Body of pancreas (tissue), 4 donors: ENCODE results near the gene KRT36. TPM values are rescaled to one million over a fixed set of nuclear protein-coding genes. Genes with fewer than 3 reads are reported as not detected.
A peak's percentile ranks its signal among the peaks of the same experiment; 100 is the strongest.

Source experiments
- ATAC-seq: fragments of 150-250 bp; one replicate; pipeline ENCODE4 v1.9.1; 2016
- DNase-seq, 4 donors: peaks; one replicate each; pipeline ENCODE4 v3.0.0-alpha.2; 2019
- H3K27ac ChIP-seq, 4 donors: fragments of 200-600 bp; sonication (generic); 1 replicate in 3 of 4; 2 replicates in 1 of 4; pipeline versions ENCODE4 v1.5.1 to v1.6.1; 2016 to 2019; ENCODE audit warnings: mild to moderate bottlenecking in 1 of 4, mixed read lengths in 1 of 4, moderate library complexity in 1 of 4
- H3K27me3 ChIP-seq, 2 donors: fragments of 200-600 bp; sonication (generic); one replicate each; pipeline ENCODE4 v1.6.0; 2016; ENCODE audit warnings: mild to moderate bottlenecking in 1 of 2
- H3K36me3 ChIP-seq, 2 donors: fragments of 200-600 bp; sonication (generic); replicated peaks in 1 of 2; 2 replicates each; pipeline ENCODE4 v1.5.1; 2016; ENCODE audit warnings: low read depth in 2 of 2; ENCODE audit not compliant: insufficient read depth in 1 of 2
- H3K4me1 ChIP-seq: fragments of 200-600 bp; sonication (generic); one replicate; pipeline ENCODE4 v1.6.0; 2016
- H3K4me3 ChIP-seq, 2 donors: fragments of 200-600 bp; sonication (generic); 1 replicate in 1 of 2; 2 replicates in 1 of 2; pipeline ENCODE4 v1.5.1; 2016 to 2019
- H3K9me3 ChIP-seq, 3 donors: fragments of 200-600 bp; sonication (generic); 1 replicate in 2 of 3; 2 replicates in 1 of 3; pipeline ENCODE4 v1.5.1; 2016
- POLR2A ChIP-seq, 3 donors: fragments of 450-650 bp; IDR thresholded peaks; one replicate each; pipeline ENCODE4 v1.6.1; 2016; ENCODE audit warnings: antibody characterized with exemption in 3 of 3, mild to moderate bottlenecking in 2 of 3
- WGBS, 2 donors: methylation state at CpG; one replicate each; pipeline ENCODE4 v1.1.5; 2017; 5-methylcytosine and 5-hydroxymethylcytosine counted together
- intact Hi-C: fragments of 100-400 bp; cut with DNase I; formaldehyde crosslinking; loops from one replicate; pipeline ENCODE4 v1.15.1; 2023
- total RNA-seq, 2 donors: library from RNA; depleted of rRNA; stranded (reverse); fragments of >200 nt; gene quantifications; one replicate each; pipeline ENCODE4 v1.1.0, GENCODE V29; 2016
- TF ChIP-seq, protein P1 (sequence below), 7 experiments: fragments of 450-650 bp in 4 of 7; fragments of 200-600 bp in 3 of 7; sonication (generic) in 3 of 7; IDR thresholded peaks; one replicate each; pipeline ENCODE4 v1.5.1; 2016 to 2019; ENCODE audit warnings: antibody characterized with exemption in 7 of 7

KRT36 gene
- total RNA-seq, 2 donors from 2014 or later: not detected

GRCh38 chr17:41498276-41498675 lies 8.6 kb upstream of the KRT36 start:
- Histone ChIP-seq H3K27me3 (no peaks in the 10 kb centered on the region), H3K36me3 (no peaks in the 10 kb centered on the region), H3K9me3 (no peaks in the 10 kb centered on the region), H3K4me1 (no peaks in the 10 kb centered on the region), H3K4me3 (no peak overlapping the region), H3K27ac (peak overlapping the region in 1 of 4 donors; percentile 19)
- 58 to 65% methylated on average over 6 of the region's 6 CpGs for WGBS, 2 donors
- TF ChIP-seq, protein P1, sequence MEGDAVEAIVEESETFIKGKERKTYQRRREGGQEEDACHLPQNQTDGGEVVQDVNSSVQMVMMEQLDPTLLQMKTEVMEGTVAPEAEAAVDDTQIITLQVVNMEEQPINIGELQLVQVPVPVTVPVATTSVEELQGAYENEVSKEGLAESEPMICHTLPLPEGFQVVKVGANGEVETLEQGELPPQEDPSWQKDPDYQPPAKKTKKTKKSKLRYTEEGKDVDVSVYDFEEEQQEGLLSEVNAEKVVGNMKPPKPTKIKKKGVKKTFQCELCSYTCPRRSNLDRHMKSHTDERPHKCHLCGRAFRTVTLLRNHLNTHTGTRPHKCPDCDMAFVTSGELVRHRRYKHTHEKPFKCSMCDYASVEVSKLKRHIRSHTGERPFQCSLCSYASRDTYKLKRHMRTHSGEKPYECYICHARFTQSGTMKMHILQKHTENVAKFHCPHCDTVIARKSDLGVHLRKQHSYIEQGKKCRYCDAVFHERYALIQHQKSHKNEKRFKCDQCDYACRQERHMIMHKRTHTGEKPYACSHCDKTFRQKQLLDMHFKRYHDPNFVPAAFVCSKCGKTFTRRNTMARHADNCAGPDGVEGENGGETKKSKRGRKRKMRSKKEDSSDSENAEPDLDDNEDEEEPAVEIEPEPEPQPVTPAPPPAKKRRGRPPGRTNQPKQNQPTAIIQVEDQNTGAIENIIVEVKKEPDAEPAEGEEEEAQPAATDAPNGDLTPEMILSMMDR (IDR thresholded peaks at IDR 0.05): no peak
- no peak for TF ChIP-seq POLR2A (IDR thresholded peaks at IDR 0.05)
- DNase-seq: peak in 1 of 4 donors; percentile 41
- no peak for ATAC-seq
- intact Hi-C loops: no loop called here

- H3K27me3 ChIP-seq: no peaks in the 10 kb centered on the region
- H3K9me3 ChIP-seq: no peaks in the 10 kb centered on the region
- intact Hi-C loops: no loop called here
- WGBS, 2 donors: 39 to 73% methylated on average over 6 to 12 of the region's 12 CpGs
- peak in 2 of 3 donors; percentile 26 to 42 for TF ChIP-seq POLR2A (IDR thresholded peaks at IDR 0.05)
- TF ChIP-seq, protein P1 (IDR thresholded peaks at IDR 0.05): peak; percentile 10 to 81 (median 47)
- DNase-seq (peak; percentile 53 to 83 (median 60)), ATAC-seq (peak; percentile 89)
- no peaks in the 10 kb centered on the region for H3K4me1 ChIP-seq
- H3K36me3 ChIP-seq: no peaks in the 10 kb centered on the region
- no peak overlapping the region for H3K4me3 ChIP-seq
- H3K27ac ChIP-seq: no peak overlapping the region
Measured at GRCh38 chr17:41496803-41497484, 7.2 kb upstream of the KRT36 start.

GRCh38 chr17:41494524-41494923 lies 4.8 kb upstream of the KRT36 start:
- no peak overlapping the region for H3K27ac ChIP-seq
- no peak for TF ChIP-seq POLR2A (IDR thresholded peaks at IDR 0.05)
- TF ChIP-seq, protein P1 (IDR thresholded peaks at IDR 0.05): no peak
- H3K4me3 ChIP-seq: no peak overlapping the region
- no peaks in the 10 kb centered on the region for H3K9me3 ChIP-seq
- no peaks in the 10 kb centered on the region for H3K27me3 ChIP-seq
- intact Hi-C loops: no loop called here
- ATAC-seq (no peak), DNase-seq (no peak)
- 57% methylated on average over 2 of the region's 2 CpGs for WGBS, 2 donors
- no peaks in the 10 kb centered on the region for H3K36me3 ChIP-seq
- no peaks in the 10 kb centered on the region for H3K4me1 ChIP-seq

- no peak for ATAC-seq
- Histone ChIP-seq H3K4me3 (no peak overlapping the region), H3K9me3 (no peaks in the 10 kb centered on the region), H3K36me3 (no peaks in the 10 kb centered on the region), H3K27ac (no peak overlapping the region), H3K4me1 (no peaks in the 10 kb centered on the region), H3K27me3 (no peaks in the 10 kb centered on the region)
- TF ChIP-seq, protein P1 (IDR thresholded peaks at IDR 0.05): no peak
- TF ChIP-seq POLR2A (IDR thresholded peaks at IDR 0.05): no peak
- no peak for DNase-seq
- intact Hi-C loops: no loop called here
- WGBS, 2 donors: 26 to 44% methylated on average over 3 to 4 of the region's 4 CpGs
Measured at GRCh38 chr17:41492771-41493170, 3.1 kb upstream of the KRT36 start.

GRCh38 chr17:41492351-41492750 lies 2.6 kb upstream of the KRT36 start:
- Histone ChIP-seq H3K36me3 (no peaks in the 10 kb centered on the region), H3K4me3 (no peak overlapping the region), H3K9me3 (no peaks in the 10 kb centered on the region), H3K27me3 (no peaks in the 10 kb centered on the region), H3K4me1 (no peaks in the 10 kb centered on the region), H3K27ac (no peak overlapping the region)
- intact Hi-C loops: no loop called here
- WGBS, 2 donors: 44 to 54% methylated on average over 5 to 6 of the region's 6 CpGs
- TF ChIP-seq POLR2A (IDR thresholded peaks at IDR 0.05): no peak
- TF ChIP-seq, protein P1 (IDR thresholded peaks at IDR 0.05): no peak
- ATAC-seq (no peak), DNase-seq (peak in 1 of 4 donors; percentile 54)
